Measurements from ENCODE around the gene PRPF8. TPM values are rescaled to one million over a fixed set of nuclear protein-coding genes. Genes with fewer than 3 reads are reported as not detected.

The PRPF8 gene
- total and polyA plus RNA-seq, 2 donors (not counting 1 experiment from before 2014, with no cell fraction given): 177 to 423 TPM

GRCh38 chr17:1731194-1731506 is 46.5 kb upstream of the PRPF8 start:
- intact Hi-C loops (cut with micrococcal nuclease): no loop called here
- POLR2A ChIA-PET: interaction anchor here (0.7 to 4.9 kb wide), 3 partner anchors 10 to 52 kb away, joined by 6 to 33 read pairs (median 27); no protein-coding TSS in a partner anchor
- no peak for TF ChIP-seq CTCF (IDR thresholded peaks at IDR 0.05)
- TF ChIP-seq EZH2 (IDR thresholded peaks at IDR 0.05; ENCODE audit: borderline replicate concordance, insufficient read depth, low read depth, low read length, poor library complexity, severe bottlenecking): no peak
- Mint-ChIP-seq H3K27ac (peak overlapping the region; percentile 50), H3K27me3 (no peaks in the 10 kb centered on the region), H3K9me3 (ENCODE audit: insufficient read depth) (no peaks in the 10 kb centered on the region), H3K4me3 (no peak overlapping the region), H3K4me1 (peaks cover 52% of the 10 kb centered on the region)
- Histone ChIP-seq H3K4me1 (ENCODE audit: control insufficient read depth in 2 of 2, insufficient read depth in 2 of 2, low read length in 2 of 2) (peaks cover 14 to 37% of the 10 kb centered on the region in 2 donors), H4K20me1 (ENCODE audit: control insufficient read depth, insufficient read depth, low read length, poor library complexity, severe bottlenecking) (peaks cover 54% of the 10 kb centered on the region), H3K27me3 (replicated peaks in 1 of 4; ENCODE audit: control extremely low read depth in 1 of 4, control insufficient read depth in 3 of 4, insufficient read depth in 4 of 4, low read length in 3 of 4) (no peaks in the 10 kb centered on the region), H3K4me2 (replicated peaks; ENCODE audit: low read depth, low read length, poor library complexity, severe bottlenecking) (no peak overlapping the region), H3K9me3 (ENCODE audit: control extremely low read depth in 1 of 3, control insufficient read depth in 2 of 3, insufficient read depth in 1 of 3, low read length in 2 of 3) (peaks cover 0 to 2% (median 0%) of the 10 kb centered on the region in 3 donors), H3K9ac (ENCODE audit: low read length) (no peak overlapping the region), H3K4me3 (ENCODE audit: control extremely low read depth in 1 of 5, extremely low read depth in 1 of 5, insufficient read depth in 1 of 5, low read depth in 2 of 5, low read length in 4 of 5) (no peak overlapping the region), H3K36me3 (replicated peaks in 1 of 2; ENCODE audit: control extremely low read depth in 1 of 2, control insufficient read depth in 1 of 2, extremely low read depth in 1 of 2, insufficient read depth in 2 of 2, low read length in 1 of 2) (peaks cover 0 to 51% of the 10 kb centered on the region in 2 experiments), H3K79me2 (ENCODE audit: control insufficient read depth, insufficient read depth, low read length) (peaks cover 22% of the 10 kb centered on the region), H2AFZ (ENCODE audit: insufficient read depth, low read depth, low read length, poor library complexity, severe bottlenecking) (no peak overlapping the region), H3K27ac (ENCODE audit: low read length in 2 of 2) (no peak overlapping the region)
- ATAC-seq (ENCODE audit: low read depth): no peak
- CTCF ChIA-PET: interaction anchor here (1.0 to 5.6 kb wide), 5 partner anchors 9 to 133 kb away, joined by 4 to 61 read pairs (median 10); no protein-coding TSS in a partner anchor
- 94% methylated on average over 6 of the region's 10 CpGs for WGBS (ENCODE audit: insufficient coverage)
- DNase-seq: no peak

GRCh38 chr17:1730326-1731193 is 45.9 kb upstream of the PRPF8 start:
- H3K4me3 Mint-ChIP-seq: no peak overlapping the region
- POLR2A ChIA-PET: interaction anchor here (0.7 to 4.9 kb wide), 3 partner anchors 9 to 53 kb away, joined by 6 to 33 read pairs (median 27); no protein-coding TSS in a partner anchor
- no peak for ATAC-seq (ENCODE audit: low read depth)
- peaks cover 27% of the 10 kb centered on the region for H3K79me2 ChIP-seq (ENCODE audit: control insufficient read depth, insufficient read depth, low read length)
- H3K9ac ChIP-seq (ENCODE audit: low read length): no peak overlapping the region
- H4K20me1 ChIP-seq (ENCODE audit: control insufficient read depth, insufficient read depth, low read length, poor library complexity, severe bottlenecking): peaks cover 54% of the 10 kb centered on the region
- no peak overlapping the region for H3K4me3 ChIP-seq (ENCODE audit: control extremely low read depth in 1 of 5, extremely low read depth in 1 of 5, insufficient read depth in 1 of 5, low read depth in 2 of 5, low read length in 4 of 5)
- WGBS (ENCODE audit: insufficient coverage): 94% methylated on average over 40 of the region's 40 CpGs
- intact Hi-C loops (cut with micrococcal nuclease): no loop called here
- H3K27me3 ChIP-seq (replicated peaks in 1 of 4; ENCODE audit: control extremely low read depth in 1 of 4, control insufficient read depth in 3 of 4, insufficient read depth in 4 of 4, low read length in 3 of 4): no peaks in the 10 kb centered on the region
- no peak overlapping the region for H3K27ac ChIP-seq (ENCODE audit: low read length in 2 of 2)
- DNase-seq: no peak
- H3K36me3 ChIP-seq (replicated peaks in 1 of 2; ENCODE audit: control extremely low read depth in 1 of 2, control insufficient read depth in 1 of 2, extremely low read depth in 1 of 2, insufficient read depth in 2 of 2, low read length in 1 of 2): peaks cover 0 to 47% of the 10 kb centered on the region in 2 experiments
- CTCF ChIA-PET: interaction anchor here (4.4 to 5.6 kb wide), 2 partner anchors 9 to 53 kb away, joined by 46 to 61 read pairs; no protein-coding TSS in a partner anchor
- peaks cover 17 to 43% of the 10 kb centered on the region in 2 donors for H3K4me1 ChIP-seq (ENCODE audit: control insufficient read depth in 2 of 2, insufficient read depth in 2 of 2, low read length in 2 of 2)
- no peak overlapping the region for H2AFZ ChIP-seq (ENCODE audit: insufficient read depth, low read depth, low read length, poor library complexity, severe bottlenecking)
- H3K27me3 Mint-ChIP-seq: no peaks in the 10 kb centered on the region
- peaks cover 0 to 2% (median 0%) of the 10 kb centered on the region in 3 donors for H3K9me3 ChIP-seq (ENCODE audit: control extremely low read depth in 1 of 3, control insufficient read depth in 2 of 3, insufficient read depth in 1 of 3, low read length in 2 of 3)
- no peak overlapping the region for H3K4me2 ChIP-seq (replicated peaks; ENCODE audit: low read depth, low read length, poor library complexity, severe bottlenecking)
- H3K9me3 Mint-ChIP-seq (ENCODE audit: insufficient read depth): no peaks in the 10 kb centered on the region
- H3K27ac Mint-ChIP-seq: peak overlapping the region; percentile 50
- no peak for TF ChIP-seq CTCF (IDR thresholded peaks at IDR 0.05)
- TF ChIP-seq EZH2 (IDR thresholded peaks at IDR 0.05; ENCODE audit: borderline replicate concordance, insufficient read depth, low read depth, low read length, poor library complexity, severe bottlenecking): no peak
- peaks cover 53% of the 10 kb centered on the region for H3K4me1 Mint-ChIP-seq

Data from B cell (primary cell).